GM12873 (cell line): ENCODE results near the gene SMTNL2.

ENCODE experiments used
- CTCF ChIP-seq: IDR thresholded peaks from 2 replicates; pipeline ENCODE4 v1.5.1; 2012; ENCODE audit warnings: low read depth, mild to moderate bottlenecking, moderate library complexity, low read length, control low read depth; ENCODE audit not compliant: insufficient read depth; ENCODE audit errors: missing control alignments

Gene SMTNL2

GRCh38 chr17:4645642-4646041, 61.3 kb downstream of the SMTNL2 start:
- TF ChIP-seq CTCF = no peak

GRCh38 chr17:4648741-4649140, 64.4 kb downstream of the SMTNL2 start:
- no peak for TF ChIP-seq CTCF

- TF ChIP-seq CTCF = no peak
Observed at GRCh38 chr17:4652997-4653396, 68.7 kb downstream of the SMTNL2 start.

- no peak for TF ChIP-seq CTCF
Observed at GRCh38 chr17:4657678-4658077, 73.3 kb downstream of the SMTNL2 start.
